Measurements from ENCODE around the gene MIER2.

- TF ChIP-seq ELF1 (IDR thresholded peaks at IDR 0.05) = no peak
- TF ChIP-seq POLR2AphosphoS5 (IDR thresholded peaks at IDR 0.05; ENCODE audit: low read depth, low read length) = no peak
- no peak for TF ChIP-seq MEF2A (IDR thresholded peaks at IDR 0.05; ENCODE audit: borderline replicate concordance, low read depth)
- no peak for TF ChIP-seq CTCF (IDR thresholded peaks at IDR 0.05)
- TF ChIP-seq, protein P1, sequence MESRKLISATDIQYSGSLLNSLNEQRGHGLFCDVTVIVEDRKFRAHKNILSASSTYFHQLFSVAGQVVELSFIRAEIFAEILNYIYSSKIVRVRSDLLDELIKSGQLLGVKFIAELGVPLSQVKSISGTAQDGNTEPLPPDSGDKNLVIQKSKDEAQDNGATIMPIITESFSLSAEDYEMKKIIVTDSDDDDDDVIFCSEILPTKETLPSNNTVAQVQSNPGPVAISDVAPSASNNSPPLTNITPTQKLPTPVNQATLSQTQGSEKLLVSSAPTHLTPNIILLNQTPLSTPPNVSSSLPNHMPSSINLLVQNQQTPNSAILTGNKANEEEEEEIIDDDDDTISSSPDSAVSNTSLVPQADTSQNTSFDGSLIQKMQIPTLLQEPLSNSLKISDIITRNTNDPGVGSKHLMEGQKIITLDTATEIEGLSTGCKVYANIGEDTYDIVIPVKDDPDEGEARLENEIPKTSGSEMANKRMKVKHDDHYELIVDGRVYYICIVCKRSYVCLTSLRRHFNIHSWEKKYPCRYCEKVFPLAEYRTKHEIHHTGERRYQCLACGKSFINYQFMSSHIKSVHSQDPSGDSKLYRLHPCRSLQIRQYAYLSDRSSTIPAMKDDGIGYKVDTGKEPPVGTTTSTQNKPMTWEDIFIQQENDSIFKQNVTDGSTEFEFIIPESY (IDR thresholded peaks at IDR 0.05; ENCODE audit: borderline replicate concordance, low read depth) = no peak
- TF ChIP-seq GABPA (IDR thresholded peaks at IDR 0.05; ENCODE audit: low read depth) = no peak
- TF ChIP-seq, protein P2, sequence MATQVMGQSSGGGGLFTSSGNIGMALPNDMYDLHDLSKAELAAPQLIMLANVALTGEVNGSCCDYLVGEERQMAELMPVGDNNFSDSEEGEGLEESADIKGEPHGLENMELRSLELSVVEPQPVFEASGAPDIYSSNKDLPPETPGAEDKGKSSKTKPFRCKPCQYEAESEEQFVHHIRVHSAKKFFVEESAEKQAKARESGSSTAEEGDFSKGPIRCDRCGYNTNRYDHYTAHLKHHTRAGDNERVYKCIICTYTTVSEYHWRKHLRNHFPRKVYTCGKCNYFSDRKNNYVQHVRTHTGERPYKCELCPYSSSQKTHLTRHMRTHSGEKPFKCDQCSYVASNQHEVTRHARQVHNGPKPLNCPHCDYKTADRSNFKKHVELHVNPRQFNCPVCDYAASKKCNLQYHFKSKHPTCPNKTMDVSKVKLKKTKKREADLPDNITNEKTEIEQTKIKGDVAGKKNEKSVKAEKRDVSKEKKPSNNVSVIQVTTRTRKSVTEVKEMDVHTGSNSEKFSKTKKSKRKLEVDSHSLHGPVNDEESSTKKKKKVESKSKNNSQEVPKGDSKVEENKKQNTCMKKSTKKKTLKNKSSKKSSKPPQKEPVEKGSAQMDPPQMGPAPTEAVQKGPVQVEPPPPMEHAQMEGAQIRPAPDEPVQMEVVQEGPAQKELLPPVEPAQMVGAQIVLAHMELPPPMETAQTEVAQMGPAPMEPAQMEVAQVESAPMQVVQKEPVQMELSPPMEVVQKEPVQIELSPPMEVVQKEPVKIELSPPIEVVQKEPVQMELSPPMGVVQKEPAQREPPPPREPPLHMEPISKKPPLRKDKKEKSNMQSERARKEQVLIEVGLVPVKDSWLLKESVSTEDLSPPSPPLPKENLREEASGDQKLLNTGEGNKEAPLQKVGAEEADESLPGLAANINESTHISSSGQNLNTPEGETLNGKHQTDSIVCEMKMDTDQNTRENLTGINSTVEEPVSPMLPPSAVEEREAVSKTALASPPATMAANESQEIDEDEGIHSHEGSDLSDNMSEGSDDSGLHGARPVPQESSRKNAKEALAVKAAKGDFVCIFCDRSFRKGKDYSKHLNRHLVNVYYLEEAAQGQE (IDR thresholded peaks at IDR 0.05; ENCODE audit: low read depth, low read length) = no peak
Observed at GRCh38 chr19:329876-330275, 14.7 kb downstream of the MIER2 start.
